ENCODE results near the gene RGS6.

Gene RGS6

DNA sequence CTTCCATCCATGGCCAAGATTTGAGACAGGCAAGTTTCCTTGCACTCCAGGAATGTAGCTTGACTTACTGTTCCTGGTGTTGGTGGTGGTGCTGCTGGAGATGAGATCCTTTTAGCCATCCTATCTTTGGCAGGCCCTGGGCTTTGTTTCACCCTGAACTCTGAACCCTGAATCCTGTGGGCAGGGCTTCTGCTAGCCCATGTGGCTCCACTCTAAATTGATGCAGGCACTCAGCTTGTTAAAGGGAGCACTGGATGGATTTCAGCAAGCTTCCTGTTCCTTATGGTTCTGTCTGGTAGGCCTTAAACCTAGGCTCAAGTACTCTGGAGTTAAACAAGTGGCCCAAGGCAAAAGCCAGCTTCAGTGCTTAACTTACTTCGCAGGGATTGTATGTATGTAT lies 138.2 kb downstream of the RGS6 start:
- DNase-seq = no peak

DNA sequence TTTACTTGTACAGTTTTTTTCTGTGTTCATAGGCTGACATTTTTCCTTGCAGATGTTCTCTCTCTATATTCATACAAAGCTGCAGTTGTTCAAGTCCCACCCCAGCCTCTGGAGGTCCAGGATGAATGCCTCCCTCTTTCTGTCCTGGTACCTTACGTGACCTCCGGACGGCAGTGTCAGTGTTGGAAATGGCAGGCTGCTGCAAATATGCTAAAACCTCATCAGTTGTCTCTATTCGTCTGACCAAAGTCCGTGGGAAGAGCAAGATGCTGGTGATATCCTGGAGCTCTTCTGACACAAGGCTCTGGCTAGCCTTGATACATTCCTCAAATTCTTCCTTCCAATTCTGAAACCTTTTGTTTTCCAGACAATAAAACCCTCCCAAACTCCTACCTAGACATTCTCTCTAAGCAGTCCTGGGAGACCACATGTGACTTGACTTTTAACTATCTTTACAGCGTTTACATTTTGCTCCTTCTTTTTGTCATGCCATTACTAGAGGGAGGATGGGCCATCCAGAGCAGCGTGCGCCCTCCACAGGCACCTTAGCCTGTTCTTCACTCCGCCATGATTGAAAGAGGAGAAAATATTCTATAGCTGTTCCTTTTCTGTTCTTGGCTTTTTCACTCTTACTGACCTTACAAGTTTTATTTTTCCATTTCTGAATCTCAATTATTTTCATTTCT lies 143.6 kb downstream of the RGS6 start:
- no peak for DNase-seq

DNA sequence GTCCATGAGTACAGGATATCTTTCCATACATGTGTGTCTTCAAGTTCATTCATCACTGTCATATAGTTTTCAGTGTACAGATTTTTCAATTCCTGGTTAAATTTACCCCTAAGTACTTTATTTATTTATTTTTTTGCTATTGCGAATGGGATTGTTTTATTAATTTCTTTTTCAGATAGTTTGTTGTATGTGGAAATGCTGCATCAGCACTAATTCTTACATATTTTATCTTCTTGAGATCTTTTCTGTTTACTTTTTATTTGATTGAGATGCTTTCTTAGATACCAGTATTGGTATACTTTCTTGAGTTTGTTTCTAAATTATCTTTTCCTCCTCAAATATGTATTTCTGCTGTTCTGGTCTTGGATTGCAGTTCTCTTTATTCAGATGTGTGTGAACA lies 148.9 kb downstream of the RGS6 start:
- no peak for DNase-seq

DNA sequence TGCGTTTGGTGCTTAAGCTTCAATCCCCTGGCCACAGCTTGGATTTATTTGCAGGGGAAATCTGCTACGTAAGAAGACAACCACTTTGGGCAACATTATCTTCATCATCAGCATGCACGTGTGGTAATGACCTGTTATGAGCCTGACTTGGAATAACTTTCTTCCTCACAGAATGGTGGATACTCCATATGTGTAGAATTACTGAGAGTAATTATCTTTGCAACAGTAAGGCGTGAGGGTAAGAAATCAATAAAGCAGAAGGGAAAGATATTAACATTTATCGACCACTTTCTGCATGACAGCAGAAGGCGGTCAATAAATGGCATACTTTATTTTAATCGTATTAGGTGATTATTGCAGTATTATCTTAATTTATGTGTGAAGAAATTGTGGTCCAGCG lies 152.7 kb downstream of the RGS6 start:
- no peak for DNase-seq

DNA sequence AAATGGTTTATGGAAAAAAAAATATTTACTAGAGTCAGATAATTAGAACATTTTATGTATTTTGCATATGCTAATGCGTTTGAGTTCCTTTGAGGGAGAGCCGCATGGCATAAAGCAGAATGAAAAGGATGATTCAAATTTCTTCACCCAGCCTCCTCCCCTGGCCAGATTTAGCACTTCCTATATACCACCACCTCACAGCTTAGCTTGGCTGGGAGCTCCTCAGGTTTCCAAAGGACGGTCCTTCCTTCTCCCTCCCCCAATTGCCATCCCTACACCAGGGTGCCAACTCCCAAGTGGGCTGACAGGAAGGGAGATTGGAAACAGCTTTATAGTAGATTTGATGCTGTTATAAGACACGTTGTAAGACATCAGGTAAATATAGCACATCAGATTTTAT lies 157.4 kb downstream of the RGS6 start:
- DNase-seq = no peak

DNA sequence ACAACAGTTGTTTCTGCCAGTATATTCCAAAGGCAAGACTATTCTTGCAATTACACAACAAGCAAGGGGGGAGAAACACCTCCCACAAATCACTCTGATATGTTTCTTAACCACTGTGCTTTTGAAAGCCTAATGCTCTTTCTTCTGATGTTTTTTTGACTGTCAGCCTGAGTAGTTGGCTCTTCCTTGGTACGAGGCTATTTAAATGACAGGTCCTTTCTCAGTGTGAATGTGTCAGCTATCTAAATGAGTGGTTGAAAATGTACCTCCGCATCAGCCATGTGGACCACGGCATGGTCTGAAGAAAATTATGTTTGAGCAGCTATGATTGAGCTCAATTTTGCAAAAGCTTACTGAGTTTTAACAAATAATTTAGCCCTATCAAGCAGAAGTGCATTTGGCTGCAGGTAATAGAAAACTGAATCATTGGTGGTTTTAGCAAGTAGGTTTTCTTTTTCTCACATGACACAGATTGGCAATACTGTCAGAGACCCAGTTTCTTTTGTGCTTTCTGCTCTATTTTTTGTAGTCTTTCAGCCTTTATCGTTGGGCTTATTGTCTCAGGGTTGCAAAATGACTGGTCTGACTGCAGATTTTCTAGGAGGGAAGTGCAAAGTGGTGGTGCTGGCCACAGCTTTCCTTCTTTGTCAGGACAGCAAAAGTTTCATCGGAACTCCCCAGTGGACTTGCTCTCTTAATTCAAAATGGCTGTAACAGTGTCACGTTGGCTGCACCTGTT lies 162.8 kb downstream of the RGS6 start:
- no peak for DNase-seq

DNA sequence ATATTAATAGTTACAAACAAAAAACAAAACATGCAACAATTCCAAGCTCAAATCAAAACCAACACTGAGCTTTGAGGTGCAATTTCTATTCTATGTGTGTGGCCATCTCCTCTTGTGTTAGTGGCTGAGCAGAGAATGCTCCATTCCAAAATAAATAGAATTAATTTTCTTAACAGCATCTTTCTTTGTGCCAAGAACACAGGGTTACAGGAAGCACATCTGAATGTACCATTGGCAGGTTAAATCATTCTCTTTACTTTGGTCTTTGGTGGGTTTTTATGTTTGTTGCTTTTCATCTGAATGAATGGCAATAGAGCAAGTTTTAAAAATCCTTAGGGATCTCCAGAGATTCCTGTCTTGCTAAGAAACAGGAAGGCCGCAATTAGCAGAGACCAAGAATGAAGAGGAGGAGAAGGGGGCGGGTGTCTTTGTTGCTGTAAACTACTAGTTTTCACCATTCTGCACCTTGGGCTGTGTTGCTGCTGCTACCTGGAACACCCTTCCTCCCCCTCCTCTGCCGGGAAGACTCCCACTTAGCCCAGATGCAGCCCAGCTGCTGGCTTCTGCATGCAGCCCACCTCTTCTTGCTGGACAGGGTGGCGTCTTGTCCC lies 165.0 kb downstream of the RGS6 start:
- DNase-seq = no peak

DNA sequence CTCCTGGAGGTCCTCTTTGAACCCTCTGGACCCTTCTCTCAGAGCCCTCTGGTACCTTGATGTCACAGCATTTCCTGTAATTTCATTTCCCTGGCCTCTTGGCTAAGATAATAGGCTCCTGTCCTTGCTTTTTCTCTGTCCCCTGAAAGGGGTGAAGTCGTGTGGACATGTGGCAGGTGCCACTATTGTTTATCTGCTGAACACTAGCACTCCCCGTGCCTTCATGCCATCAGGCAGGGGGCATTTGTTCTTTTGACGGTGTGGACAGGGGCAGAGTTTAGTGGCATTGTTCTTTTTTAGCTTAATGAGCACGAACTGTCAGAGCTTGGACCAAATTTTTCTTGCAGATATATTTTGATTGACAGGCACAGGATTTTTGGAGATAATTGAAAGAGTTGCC lies 166.0 kb downstream of the RGS6 start:
- no peak for DNase-seq

DNA sequence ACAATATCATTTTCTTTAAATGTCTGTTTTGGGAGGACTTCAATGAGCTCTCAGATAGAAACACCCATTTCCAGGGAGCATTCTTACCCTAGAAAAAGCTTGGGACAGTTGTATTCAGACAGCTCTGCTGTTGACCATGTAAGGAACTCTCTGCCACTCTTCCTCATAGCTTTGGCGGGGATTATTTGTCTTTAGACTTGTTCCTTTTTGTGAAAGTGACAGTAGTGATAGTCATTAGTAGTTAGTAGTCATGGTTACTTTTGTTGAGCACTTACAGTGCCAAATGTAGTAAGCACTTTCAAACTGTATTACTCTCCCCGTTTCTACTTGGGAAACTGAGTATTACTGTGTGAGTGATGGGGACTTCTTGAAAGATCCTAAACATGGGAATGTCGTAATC lies 167.3 kb downstream of the RGS6 start:
- no peak for DNase-seq

DNA sequence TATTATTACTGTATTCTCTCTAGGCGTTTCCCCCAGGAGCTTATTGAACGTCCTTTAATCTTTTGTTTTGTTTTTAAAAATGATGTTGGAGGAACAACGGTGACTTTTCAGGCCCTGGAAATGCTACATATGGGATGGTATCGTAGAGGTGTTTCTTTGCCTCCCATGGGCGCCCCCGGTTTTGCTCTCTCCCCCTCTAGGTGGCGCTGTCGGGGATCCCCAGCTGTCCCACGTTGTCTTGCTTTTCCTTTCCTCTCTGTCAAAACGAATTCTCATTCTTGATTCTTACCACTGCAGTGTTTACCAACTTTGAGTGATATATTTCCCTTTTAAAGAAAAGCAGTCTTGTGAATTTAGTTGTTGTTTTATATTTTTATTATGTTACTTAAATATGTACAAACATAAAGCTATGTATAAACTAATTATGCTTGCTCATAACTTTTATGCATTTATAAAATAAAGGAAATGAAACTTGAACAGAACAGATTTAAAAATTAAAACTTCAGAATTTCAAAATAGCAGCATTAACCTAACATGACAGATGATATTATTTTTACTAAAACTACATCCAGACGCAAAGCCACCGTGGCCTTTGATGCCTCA lies 171.9 kb downstream of the RGS6 start:
- no peak for DNase-seq

DNA sequence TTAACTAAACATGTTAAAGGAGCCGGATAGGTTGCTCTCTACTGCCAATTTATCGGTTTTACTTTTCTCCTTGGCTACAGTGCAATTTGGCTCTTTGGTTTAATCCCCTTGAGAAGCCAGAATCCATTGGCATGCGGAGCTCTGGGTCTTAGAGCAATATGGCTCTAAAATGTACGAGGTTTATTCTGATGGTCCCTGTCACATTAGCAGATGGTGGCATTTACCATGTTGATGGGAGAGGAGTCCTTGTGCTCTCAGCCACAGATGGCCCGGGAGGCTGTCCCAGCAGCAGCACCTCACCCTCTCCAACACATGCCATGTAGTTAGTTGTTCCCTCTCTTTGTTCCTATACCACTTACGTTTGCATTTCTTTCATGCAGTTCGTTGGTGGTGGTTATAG lies 179.7 kb downstream of the RGS6 start:
- DNase-seq = no peak

DNA sequence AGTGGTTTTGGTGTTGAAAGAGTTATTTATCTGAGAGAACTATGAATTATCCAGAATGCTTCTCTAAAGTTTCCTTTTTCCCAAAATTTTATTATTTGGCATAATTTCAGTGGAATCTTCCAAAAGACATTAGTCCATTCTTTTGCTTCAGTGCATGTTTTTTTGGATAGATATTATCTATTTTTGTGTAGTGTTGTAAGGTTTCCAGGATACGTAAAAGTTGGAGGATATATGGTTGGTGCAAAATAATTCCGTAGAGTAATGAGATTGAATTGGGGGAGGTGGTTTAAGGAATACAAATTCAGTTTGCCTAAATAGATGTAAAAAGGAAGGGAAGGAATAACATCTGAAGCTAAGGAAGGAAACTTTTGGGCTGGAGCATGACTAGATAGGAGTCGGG lies 186.6 kb downstream of the RGS6 start:
- DNase-seq = no peak

DNA sequence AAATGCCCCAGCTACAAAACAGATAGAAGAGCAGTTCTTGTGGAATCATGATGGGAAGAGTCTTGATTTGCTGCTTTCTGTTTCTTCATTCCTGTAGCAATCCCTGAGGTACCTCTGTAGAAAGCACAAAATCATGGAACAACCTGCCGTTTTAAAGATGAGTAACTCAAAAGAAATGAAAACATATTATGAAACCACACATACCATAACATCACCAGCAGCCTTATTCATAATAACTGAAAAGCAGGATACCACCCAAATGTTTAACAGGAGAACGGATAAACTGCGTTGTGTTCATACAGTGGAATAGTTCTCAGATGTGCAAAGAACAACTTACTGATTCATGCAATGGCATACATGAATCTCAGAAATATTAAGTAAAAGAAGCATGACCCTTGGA lies 188.1 kb downstream of the RGS6 start:
- no peak for DNase-seq

DNA sequence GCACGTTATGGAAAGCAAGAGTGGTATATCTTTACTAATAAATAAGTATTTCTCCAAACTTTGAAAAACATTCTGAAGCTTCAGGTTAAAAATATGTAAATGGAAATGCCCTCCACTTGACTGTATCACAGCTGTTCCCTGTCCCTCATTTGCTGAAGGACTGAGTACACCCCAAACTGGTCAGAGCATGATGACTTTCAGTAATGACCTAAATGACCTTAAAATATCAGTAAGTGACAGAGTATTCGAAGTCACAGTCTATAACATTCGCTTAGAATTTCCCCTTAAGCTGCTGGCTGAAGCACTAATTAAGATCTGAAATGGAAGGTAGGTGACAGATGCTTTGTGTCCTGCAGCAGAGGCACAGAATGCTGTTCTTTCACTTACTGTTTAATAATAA lies 191.5 kb downstream of the RGS6 start:
- no peak for DNase-seq

DNA sequence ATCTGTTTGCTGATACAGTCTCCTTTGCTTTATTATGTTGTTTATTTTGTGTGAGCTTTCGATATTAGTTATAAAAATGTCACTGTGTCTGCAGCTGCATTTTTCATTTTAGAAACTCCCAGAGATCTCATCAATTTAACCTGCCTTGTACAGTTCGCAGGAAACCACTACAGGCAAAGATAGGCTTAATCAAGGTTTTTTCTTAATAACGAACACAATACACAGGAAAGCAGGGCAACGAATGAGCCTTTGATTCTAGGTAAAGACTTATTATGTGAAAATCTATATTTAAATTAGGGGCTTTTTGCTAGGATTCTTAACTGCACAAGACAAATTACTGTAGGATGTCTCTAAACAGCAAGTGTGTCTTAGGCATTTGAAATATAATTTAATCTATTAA lies 191.9 kb downstream of the RGS6 start:
- no peak for DNase-seq

DNA sequence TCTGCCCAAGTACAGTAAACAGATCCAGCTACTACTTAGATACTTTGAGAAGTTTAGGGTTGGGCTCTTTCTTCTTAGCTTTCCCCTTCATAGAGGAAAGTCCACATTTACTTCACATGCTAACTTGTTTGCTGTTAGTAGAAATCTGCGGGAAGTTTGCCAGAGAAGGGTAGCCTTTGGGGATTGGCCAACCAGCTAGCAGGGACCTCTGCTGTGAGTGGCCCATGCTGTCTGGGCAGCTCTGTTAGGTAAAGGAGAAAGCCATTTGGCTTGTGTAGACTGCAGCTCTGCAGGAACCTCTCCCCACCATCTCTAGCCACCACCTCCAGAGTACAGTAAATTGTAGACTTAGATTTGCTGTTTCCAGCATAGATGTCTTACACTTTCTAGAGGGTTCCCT lies 193.9 kb downstream of the RGS6 start:
- DNase-seq = no peak

DNA sequence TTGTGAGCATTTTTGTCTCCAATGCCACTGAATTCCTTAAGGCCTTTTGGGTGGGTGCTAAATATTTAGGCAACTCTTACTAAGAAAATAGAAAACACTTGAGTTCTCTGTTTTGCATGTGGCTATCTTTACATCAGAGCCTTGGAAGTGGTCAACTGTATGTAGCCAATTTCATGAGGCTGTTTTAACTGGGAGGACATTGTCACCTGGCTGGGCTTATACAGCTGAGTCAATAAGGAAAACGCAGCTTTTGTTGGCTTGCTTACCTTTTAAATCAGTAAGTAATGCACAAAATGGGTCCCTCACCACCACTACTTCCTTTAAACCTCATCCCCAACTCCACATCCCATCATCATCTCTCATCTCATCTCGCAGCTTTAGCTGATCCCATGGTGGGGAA lies 194.3 kb downstream of the RGS6 start:
- no peak for DNase-seq

DNA sequence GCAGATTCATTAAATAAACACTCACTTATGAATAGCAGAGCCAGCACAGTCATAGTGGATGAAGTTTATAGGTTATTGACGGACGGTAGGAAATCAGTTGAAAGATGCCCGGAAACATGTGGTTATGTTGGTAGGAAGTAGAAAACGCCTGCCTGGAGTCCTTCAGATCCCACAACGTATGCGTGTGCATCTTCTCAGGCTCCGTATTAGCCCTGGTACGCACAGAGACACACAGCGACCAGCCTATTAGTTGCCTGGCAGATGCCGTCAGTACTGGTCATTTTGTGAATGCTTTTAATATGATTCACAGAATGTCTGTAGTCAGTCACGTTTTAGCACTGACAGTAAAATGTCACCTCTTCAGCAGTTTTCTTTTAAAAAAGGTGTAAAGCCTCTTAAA lies 196.4 kb downstream of the RGS6 start:
- no peak for DNase-seq

DNA sequence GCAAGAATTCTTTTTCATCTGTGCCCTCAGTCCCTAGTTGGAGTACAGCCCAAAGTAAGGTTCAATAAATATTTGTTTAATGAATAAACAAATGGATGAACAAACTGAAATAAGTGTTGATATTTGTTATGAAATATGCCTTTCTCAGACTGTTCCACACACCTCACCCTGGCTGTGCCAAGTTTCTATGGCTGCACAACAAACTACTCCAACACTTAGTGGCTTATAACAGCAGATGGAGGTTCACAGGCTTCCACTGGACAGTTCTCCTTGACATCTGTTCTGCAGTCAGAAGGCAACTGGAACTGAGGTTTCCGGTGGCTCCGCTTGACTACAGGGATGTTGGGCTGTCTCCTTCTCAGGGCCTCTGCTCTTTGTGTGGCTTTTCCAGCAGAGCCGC lies 197.1 kb downstream of the RGS6 start:
- no peak for DNase-seq

DNA sequence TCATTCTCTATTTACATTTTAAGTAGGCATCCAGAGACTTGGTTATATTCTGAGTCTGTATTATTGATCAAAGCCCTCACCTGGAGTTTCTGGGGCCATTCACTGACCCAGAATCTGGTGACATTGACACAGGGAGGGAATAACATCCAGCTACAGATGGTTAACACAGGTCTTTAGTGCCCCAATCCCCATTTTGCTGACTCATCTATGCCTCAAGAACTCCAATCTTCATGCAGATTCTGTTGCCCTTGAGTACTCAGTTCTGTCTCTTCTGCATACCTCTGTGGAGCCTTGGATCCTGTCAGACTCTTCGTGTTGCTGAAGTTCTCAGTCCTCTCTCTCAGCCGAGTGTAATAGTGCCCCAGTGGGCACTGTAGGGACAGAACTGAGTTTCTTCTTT lies 208.9 kb downstream of the RGS6 start:
- no peak for DNase-seq

DNA sequence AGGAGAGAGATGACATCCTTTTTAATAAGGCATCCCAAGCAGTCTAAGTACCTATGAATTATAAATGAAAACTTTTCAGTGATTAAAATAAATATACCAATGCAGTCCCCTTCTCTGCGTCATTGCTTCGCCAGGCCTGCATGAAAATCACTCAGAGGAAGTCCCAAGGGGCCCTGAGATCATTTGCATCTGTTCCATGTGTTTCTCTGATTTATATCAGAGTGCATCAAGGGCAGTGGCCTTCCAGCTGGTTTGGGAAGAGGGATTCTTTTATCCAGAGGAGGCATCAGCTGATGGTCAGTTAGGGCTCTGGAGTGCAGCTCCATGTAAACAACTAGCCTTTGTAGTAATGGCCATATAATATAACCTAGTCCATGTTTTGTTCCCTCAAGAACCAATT lies 210.1 kb downstream of the RGS6 start:
- DNase-seq = no peak

DNA sequence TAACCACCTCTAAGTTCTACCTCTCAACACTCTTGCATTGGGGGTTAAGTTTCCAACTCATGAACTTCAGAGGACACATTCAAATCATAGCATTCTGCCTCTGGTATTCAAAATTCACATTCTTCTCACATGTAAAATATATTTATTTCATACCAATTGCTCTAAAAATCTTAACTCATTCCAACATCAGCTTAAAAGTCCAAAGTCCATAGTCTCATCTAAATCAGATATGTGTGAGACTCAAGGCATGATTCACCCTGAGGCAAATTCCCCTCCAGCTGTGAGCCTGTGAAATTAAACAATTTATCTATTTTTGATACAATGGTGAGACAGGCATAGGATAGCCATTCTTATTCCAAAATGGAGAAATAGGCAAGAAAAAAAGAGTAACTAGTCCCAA lies 214.0 kb downstream of the RGS6 start:
- no peak for DNase-seq
